ENCODE measurements around the gene DLG1. TPM values are rescaled to one million over a fixed set of nuclear protein-coding genes. Genes with fewer than 3 reads are reported as not detected.

Gene DLG1
- total RNA-seq, result 100 to 1,000 TPM; 115 to 124 TPM

GRCh38 chr3:197298341-197298944, at the start of gene DLG1:
DLG1 (minus strand) TSS chr3:197298612; CDS start chr3:197297204, 1,408 bp downstream.
- no peaks in the 10 kb centered on the region for H3K9me3 ChIP-seq
- DNase-seq, result peak; percentile 98
- no peaks in the 10 kb centered on the region for H3K4me1 ChIP-seq
- TF ChIP-seq CTCF (IDR thresholded peaks at IDR 0.05), result no peak
- intact Hi-C loops (cut with DNase I), result no loop called here
- no peaks in the 10 kb centered on the region for H3K36me3 ChIP-seq
- H3K9ac ChIP-seq (ENCODE audit: low read depth in 2 of 2, low read length in 2 of 2), result peak within 1 kb of the TSS; percentile 72 to 88
- peak within 1 kb of the TSS; percentile 95 for H3K4me3 ChIP-seq
- H3K27ac ChIP-seq, result peak within 1 kb of the TSS; percentile 93
- H3K27me3 ChIP-seq, result no peaks in the 10 kb centered on the region

GRCh38 chr3:197348014-197348413, 49.6 kb upstream of the DLG1 start:
- TF ChIP-seq CTCF (IDR thresholded peaks at IDR 0.05), result no peak

GRCh38 chr3:197345390-197345789, 47.0 kb upstream of the DLG1 start:
- TF ChIP-seq CTCF (IDR thresholded peaks at IDR 0.05), result no peak
- H3K27me3 ChIP-seq, result no peaks in the 10 kb centered on the region
- H3K9me3 ChIP-seq, result no peaks in the 10 kb centered on the region
- H3K4me1 ChIP-seq, result no peaks in the 10 kb centered on the region
- no peak for DNase-seq
- H3K4me3 ChIP-seq, result no peak overlapping the region
- intact Hi-C loops (cut with DNase I), result no loop called here
- H3K9ac ChIP-seq (ENCODE audit: low read depth in 2 of 2, low read length in 2 of 2), result no peak overlapping the region
- H3K27ac ChIP-seq, result no peak overlapping the region
- no peaks in the 10 kb centered on the region for H3K36me3 ChIP-seq

More at GRCh38 chr3:197348014-197348413, 49.6 kb upstream of the DLG1 start:
- no peaks in the 10 kb centered on the region for H3K4me1 ChIP-seq
- no peak for DNase-seq
- no peak overlapping the region for H3K27ac ChIP-seq
- H3K4me3 ChIP-seq, result no peak overlapping the region
- no peak overlapping the region for H3K9ac ChIP-seq (ENCODE audit: low read depth in 2 of 2, low read length in 2 of 2)
- no peaks in the 10 kb centered on the region for H3K36me3 ChIP-seq
- intact Hi-C loops (cut with DNase I), result no loop called here
- H3K27me3 ChIP-seq, result no peaks in the 10 kb centered on the region
- no peaks in the 10 kb centered on the region for H3K9me3 ChIP-seq

GRCh38 chr3:197344582-197345318, 46.3 kb upstream of the DLG1 start:
- no peaks in the 10 kb centered on the region for H3K36me3 ChIP-seq
- H3K4me3 ChIP-seq, result no peak overlapping the region
- H3K27me3 ChIP-seq, result no peaks in the 10 kb centered on the region
- intact Hi-C loops (cut with DNase I), result no loop called here
- H3K27ac ChIP-seq, result no peak overlapping the region
- no peak for TF ChIP-seq CTCF (IDR thresholded peaks at IDR 0.05)
- no peak for DNase-seq
- no peaks in the 10 kb centered on the region for H3K4me1 ChIP-seq
- H3K9ac ChIP-seq (ENCODE audit: low read depth in 2 of 2, low read length in 2 of 2), result no peak overlapping the region
- H3K9me3 ChIP-seq, result no peaks in the 10 kb centered on the region

GRCh38 chr3:197343656-197344408, 45.4 kb upstream of the DLG1 start:
- Histone ChIP-seq H3K27me3 (no peaks in the 10 kb centered on the region), H3K4me1 (no peaks in the 10 kb centered on the region), H3K9ac (ENCODE audit: low read depth in 2 of 2, low read length in 2 of 2) (no peak overlapping the region), H3K4me3 (no peak overlapping the region), H3K36me3 (no peaks in the 10 kb centered on the region), H3K27ac (no peak overlapping the region), H3K9me3 (no peaks in the 10 kb centered on the region)
- DNase-seq, result no peak
- TF ChIP-seq CTCF (IDR thresholded peaks at IDR 0.05), result no peak
- intact Hi-C loops (cut with DNase I), result no loop called here
